GM23338 (cell line): ENCODE measurements around the gene ZNF664. TPM values are rescaled to one million over a fixed set of nuclear protein-coding genes. Genes with fewer than 3 reads are reported as not detected.

Source experiments
- ATAC-seq: fragments of 200-7000 bp; cut with Tn5 transposase; 3 replicates; pipeline ENCODE4 v1.9.1; 2020
- DNase-seq: peaks from one replicate; pipeline ENCODE4 v3.0.0-alpha.2; 2015; ENCODE audit warnings: low spot score
- H2AFZ ChIP-seq: fragments of 200-600 bp; sonication (generic); 2 replicates; pipeline ENCODE4 v1.8.0; 2016; ENCODE audit warnings: antibody characterized with exemption, mild to moderate bottlenecking, moderate library complexity
- H3F3A ChIP-seq: fragments of 200-600 bp; sonication (generic); replicated peaks from 2 replicates; pipeline ENCODE4 v1.8.0; 2017; ENCODE audit warnings: antibody characterized with exemption, mixed run types, low read depth
- H3K27ac ChIP-seq: fragments of 200-600 bp; sonication (generic); 2 replicates; pipeline ENCODE4 v1.6.1; 2016; ENCODE audit warnings: low read depth
- H3K27me3 ChIP-seq: fragments of 200-600 bp; sonication (generic); 2 replicates; pipeline ENCODE4 v1.8.0; 2016; ENCODE audit warnings: mild to moderate bottlenecking, mixed run types, moderate library complexity; ENCODE audit not compliant: insufficient read depth
- H3K36me3 ChIP-seq: fragments of 200-600 bp; sonication (generic); 2 replicates; pipeline ENCODE4 v1.8.0; 2016; ENCODE audit warnings: mild to moderate bottlenecking; ENCODE audit not compliant: insufficient read depth
- H3K4me1 ChIP-seq: fragments of 200-600 bp; sonication (generic); 2 replicates; pipeline ENCODE4 v1.8.0; 2016; ENCODE audit warnings: mild to moderate bottlenecking, moderate library complexity; ENCODE audit not compliant: insufficient read depth
- H3K4me2 ChIP-seq: fragments of 200-600 bp; sonication (generic); 2 replicates; pipeline ENCODE4 v1.7.1; 2017; ENCODE audit warnings: mixed run types
- H3K4me3 ChIP-seq: fragments of 200-600 bp; sonication (generic); 2 replicates; pipeline ENCODE4 v1.6.1; 2016; ENCODE audit warnings: mixed run types
- H3K79me2 ChIP-seq: fragments of 200-600 bp; sonication (generic); replicated peaks from 2 replicates; pipeline ENCODE4 v1.8.0; 2017; ENCODE audit warnings: mild to moderate bottlenecking; ENCODE audit not compliant: insufficient read depth
- H3K9me2 ChIP-seq: fragments of 200-600 bp; sonication (generic); 2 replicates; pipeline ENCODE4 v1.8.0; 2017; ENCODE audit not compliant: insufficient read depth
- H4K20me1 ChIP-seq: fragments of 200-600 bp; sonication (generic); replicated peaks from 2 replicates; pipeline ENCODE4 v1.8.0; 2017; ENCODE audit warnings: mild to moderate bottlenecking; ENCODE audit not compliant: insufficient read depth
- H3K27ac Mint-ChIP-seq: 2 replicates; pipeline ENCODE4 v1.8.0; 2020; ENCODE audit warnings: inconsistent platforms, mild to moderate bottlenecking, moderate library complexity, mixed read lengths
- H3K27me3 Mint-ChIP-seq: 3 replicates; pipeline ENCODE4 v1.8.0; 2022; ENCODE audit warnings: low read depth, mild to moderate bottlenecking, moderate library complexity, mixed read lengths, inconsistent platforms; ENCODE audit not compliant: insufficient read depth, poor library complexity
- H3K36me3 Mint-ChIP-seq: 3 replicates; pipeline ENCODE4 v1.8.0; 2021; ENCODE audit warnings: low read depth, mild to moderate bottlenecking, inconsistent platforms, moderate library complexity, mixed read lengths
- H3K4me1 Mint-ChIP-seq: 3 replicates; pipeline ENCODE4 v1.8.0; 2020; ENCODE audit warnings: mild to moderate bottlenecking, inconsistent platforms, mixed read lengths
- H3K4me3 Mint-ChIP-seq: 3 replicates; pipeline ENCODE4 v1.8.0; 2021; ENCODE audit warnings: moderate library complexity, mild to moderate bottlenecking, inconsistent platforms, mixed read lengths
- H3K9me3 Mint-ChIP-seq: 3 replicates; pipeline ENCODE4 v1.8.0; 2020; ENCODE audit warnings: moderate library complexity, mild to moderate bottlenecking, inconsistent platforms, mixed read lengths
- EZH2 ChIP-seq: fragments of 200-600 bp; sonication (generic); IDR thresholded peaks from one replicate; pipeline ENCODE4 v1.8.0; 2017; ENCODE audit warnings: antibody characterized with exemption, mild to moderate bottlenecking, low read depth; ENCODE audit not compliant: unreplicated experiment
- EZH2phosphoT487 ChIP-seq: fragments of 200-600 bp; sonication (generic); IDR thresholded peaks from one replicate; pipeline ENCODE4 v1.8.1; 2018; ENCODE audit warnings: antibody characterized with exemption; ENCODE audit not compliant: unreplicated experiment
- JUNB ChIP-seq: IDR thresholded peaks from one replicate; pipeline ENCODE4 v1.6.1; 2016; ENCODE audit warnings: antibody characterized with exemption; ENCODE audit not compliant: unreplicated experiment
- POLR2AphosphoS5 ChIP-seq: IDR thresholded peaks from 2 replicates; pipeline ENCODE4 v1.6.1; 2016; ENCODE audit warnings: antibody characterized with exemption, low read depth
- STAT1 ChIP-seq: IDR thresholded peaks from one replicate; pipeline ENCODE4 v1.6.1; 2016; ENCODE audit warnings: antibody characterized with exemption; ENCODE audit not compliant: unreplicated experiment
- ZNF114 ChIP-seq: fragments of 250-450 bp; sonication (Bioruptor Pico); IDR thresholded peaks from 2 replicates; pipeline ENCODE4 v1.5.0; 2020; ENCODE audit warnings: mild to moderate bottlenecking, moderate library complexity
- ZNF331 ChIP-seq: fragments of 250-450 bp; sonication (Bioruptor Pico); IDR thresholded peaks from 2 replicates; pipeline ENCODE4 v1.5.0; 2020; ENCODE audit warnings: low read depth, mild to moderate bottlenecking, moderate library complexity
- polyA plus RNA-seq: library from polyadenylated mRNA; unstranded; fragments of >200 nt; fragmentation: Nextera tagmentation; extraction: Ambion mirVana; gene quantifications from 2 replicates; pipeline ENCODE4 v1.2.1, GENCODE V29; 2016
- total RNA-seq: library from RNA; depleted of rRNA; stranded (reverse); fragments of >200 nt; shearing (Covaris generic); gene quantifications from 2 replicates; pipeline ENCODE4 v1.2.3, GENCODE V29; 2014
- TF ChIP-seq, protein P1 (sequence below): fragments of 250-450 bp; sonication (Bioruptor Pico); IDR thresholded peaks from 2 replicates; pipeline ENCODE4 v1.5.0; 2020; ENCODE audit warnings: mild to moderate bottlenecking, moderate library complexity
- TF ChIP-seq, protein P2 (sequence below): IDR thresholded peaks from 2 replicates; pipeline ENCODE4 v1.6.1; 2016; ENCODE audit warnings: antibody characterized with exemption
- TF ChIP-seq, protein P3 (sequence below), 2 experiments: fragments of 200-600 bp in 1 of 2; sonication (generic) in 1 of 2; conservative IDR thresholded peaks; 2 replicates each; pipeline versions ENCODE4 v1.5.1 to v1.6.1; 2016 to 2017; ENCODE audit warnings: antibody characterized with exemption in 2 of 2, low read depth in 2 of 2, mild to moderate bottlenecking in 2 of 2, moderate library complexity in 1 of 2
- TF ChIP-seq, protein P4 (sequence below): IDR thresholded peaks from one replicate; pipeline ENCODE4 v1.6.1; 2018; ENCODE audit warnings: antibody characterized with exemption; ENCODE audit not compliant: unreplicated experiment

ZNF664 gene
- total and polyA plus RNA-seq, 2 experiments from 2014 or later, result 8.1 to 35.2 TPM

DNA sequence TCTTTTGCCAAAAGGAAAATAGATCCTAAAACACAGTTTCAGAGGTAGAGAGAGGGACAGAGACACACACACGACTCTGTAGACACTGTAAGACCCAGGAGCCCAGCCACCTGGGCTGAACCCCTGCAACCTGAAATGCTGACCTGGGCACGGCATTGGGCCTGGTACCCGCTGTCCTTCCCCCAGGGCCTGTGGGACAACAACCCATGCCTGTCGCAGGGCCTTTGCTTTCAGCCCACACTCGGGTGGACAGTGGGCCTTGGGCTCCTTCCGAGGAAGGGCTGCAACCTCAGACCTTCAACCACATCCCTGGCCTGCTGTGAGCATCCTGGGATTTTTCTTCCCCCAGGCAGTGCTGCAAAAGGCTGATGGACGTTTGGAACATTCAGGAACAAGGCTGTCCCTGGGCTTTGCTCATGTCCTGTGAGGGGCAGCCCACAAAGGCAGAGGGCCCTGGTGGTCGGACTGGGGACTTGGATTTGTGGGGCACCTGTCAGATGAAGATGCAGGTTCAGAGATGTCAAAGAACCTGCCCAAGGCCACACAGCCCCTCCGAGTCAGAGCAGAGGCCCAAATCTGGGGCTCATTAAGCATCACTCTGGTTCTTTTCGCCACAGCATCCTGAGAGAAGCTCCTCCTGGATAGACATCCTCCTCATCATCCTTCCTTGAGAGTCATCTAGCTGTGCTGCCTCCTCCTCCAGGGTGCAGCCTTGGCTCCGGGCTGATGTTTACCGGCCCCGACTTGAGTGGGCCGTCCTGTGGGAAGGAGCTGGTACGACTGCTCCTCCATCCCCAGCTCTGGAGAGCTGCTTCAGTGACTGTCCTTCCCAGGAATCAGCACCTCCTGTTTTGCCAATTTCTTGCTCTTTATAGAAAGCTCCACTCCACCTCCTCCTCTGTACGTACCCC lies 33.0 kb upstream of the ZNF664 start (continued):
- TF ChIP-seq, protein P1, sequence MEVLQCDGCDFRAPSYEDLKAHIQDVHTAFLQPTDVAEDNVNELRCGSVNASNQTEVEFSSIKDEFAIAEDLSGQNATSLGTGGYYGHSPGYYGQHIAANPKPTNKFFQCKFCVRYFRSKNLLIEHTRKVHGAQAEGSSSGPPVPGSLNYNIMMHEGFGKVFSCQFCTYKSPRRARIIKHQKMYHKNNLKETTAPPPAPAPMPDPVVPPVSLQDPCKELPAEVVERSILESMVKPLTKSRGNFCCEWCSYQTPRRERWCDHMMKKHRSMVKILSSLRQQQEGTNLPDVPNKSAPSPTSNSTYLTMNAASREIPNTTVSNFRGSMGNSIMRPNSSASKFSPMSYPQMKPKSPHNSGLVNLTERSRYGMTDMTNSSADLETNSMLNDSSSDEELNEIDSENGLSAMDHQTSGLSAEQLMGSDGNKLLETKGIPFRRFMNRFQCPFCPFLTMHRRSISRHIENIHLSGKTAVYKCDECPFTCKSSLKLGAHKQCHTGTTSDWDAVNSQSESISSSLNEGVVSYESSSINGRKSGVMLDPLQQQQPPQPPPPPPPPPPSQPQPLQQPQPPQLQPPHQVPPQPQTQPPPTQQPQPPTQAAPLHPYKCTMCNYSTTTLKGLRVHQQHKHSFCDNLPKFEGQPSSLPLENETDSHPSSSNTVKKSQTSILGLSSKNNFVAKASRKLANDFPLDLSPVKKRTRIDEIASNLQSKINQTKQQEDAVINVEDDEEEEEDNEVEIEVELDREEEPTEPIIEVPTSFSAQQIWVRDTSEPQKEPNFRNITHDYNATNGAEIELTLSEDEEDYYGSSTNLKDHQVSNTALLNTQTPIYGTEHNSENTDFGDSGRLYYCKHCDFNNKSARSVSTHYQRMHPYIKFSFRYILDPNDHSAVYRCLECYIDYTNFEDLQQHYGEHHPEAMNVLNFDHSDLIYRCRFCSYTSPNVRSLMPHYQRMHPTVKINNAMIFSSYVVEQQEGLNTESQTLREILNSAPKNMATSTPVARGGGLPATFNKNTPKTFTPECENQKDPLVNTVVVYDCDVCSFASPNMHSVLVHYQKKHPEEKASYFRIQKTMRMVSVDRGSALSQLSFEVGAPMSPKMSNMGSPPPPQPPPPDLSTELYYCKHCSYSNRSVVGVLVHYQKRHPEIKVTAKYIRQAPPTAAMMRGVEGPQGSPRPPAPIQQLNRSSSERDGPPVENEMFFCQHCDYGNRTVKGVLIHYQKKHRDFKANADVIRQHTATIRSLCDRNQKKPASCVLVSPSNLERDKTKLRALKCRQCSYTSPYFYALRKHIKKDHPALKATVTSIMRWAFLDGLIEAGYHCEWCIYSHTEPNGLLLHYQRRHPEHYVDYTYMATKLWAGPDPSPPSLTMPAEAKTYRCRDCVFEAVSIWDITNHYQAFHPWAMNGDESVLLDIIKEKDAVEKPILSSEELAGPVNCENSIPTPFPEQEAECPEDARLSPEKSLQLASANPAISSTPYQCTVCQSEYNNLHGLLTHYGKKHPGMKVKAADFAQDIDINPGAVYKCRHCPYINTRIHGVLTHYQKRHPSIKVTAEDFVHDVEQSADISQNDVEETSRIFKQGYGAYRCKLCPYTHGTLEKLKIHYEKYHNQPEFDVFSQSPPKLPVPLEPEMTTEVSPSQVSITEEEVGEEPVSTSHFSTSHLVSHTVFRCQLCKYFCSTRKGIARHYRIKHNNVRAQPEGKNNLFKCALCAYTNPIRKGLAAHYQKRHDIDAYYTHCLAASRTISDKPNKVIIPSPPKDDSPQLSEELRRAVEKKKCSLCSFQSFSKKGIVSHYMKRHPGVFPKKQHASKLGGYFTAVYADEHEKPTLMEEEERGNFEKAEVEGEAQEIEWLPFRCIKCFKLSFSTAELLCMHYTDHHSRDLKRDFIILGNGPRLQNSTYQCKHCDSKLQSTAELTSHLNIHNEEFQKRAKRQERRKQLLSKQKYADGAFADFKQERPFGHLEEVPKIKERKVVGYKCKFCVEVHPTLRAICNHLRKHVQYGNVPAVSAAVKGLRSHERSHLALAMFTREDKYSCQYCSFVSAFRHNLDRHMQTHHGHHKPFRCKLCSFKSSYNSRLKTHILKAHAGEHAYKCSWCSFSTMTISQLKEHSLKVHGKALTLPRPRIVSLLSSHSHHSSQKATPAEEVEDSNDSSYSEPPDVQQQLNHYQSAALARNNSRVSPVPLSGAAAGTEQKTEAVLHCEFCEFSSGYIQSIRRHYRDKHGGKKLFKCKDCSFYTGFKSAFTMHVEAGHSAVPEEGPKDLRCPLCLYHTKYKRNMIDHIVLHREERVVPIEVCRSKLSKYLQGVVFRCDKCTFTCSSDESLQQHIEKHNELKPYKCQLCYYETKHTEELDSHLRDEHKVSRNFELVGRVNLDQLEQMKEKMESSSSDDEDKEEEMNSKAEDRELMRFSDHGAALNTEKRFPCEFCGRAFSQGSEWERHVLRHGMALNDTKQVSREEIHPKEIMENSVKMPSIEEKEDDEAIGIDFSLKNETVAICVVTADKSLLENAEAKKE (CRISPR knock-in tag), result no peak
- TF ChIP-seq ZNF331 (no peak), EZH2phosphoT487 (no peak), JUNB (no peak)

DNA sequence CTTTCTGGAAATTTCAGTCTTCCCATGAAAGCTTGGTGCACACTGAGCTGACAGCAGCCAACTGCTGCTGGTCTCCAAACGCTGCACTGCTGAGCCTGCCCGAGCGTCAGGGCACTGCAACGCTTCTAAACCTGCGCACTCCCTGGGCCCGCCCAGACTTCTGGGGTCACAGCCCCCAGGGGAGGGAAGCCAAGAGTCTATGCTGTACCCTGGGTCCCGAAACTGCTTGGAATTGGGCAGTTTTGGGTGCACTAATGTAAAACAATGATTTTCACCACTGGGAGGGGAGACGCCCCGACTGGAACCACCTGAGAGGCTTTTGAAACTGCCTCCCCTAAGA lies 32.4 kb upstream of the ZNF664 start:
- peaks cover 3% of the 10 kb centered on the region for H3K4me1 Mint-ChIP-seq
- H3K36me3 Mint-ChIP-seq, result peaks cover 2% of the 10 kb centered on the region; the same call in 1 of the 3 replicates
- peaks cover 14% of the 10 kb centered on the region for H3K9me3 Mint-ChIP-seq
- no peaks in the 10 kb centered on the region for H3K9me2 ChIP-seq
- no peaks in the 10 kb centered on the region; the same call in 1 of the 2 replicates for H3K36me3 ChIP-seq
- H3K27ac Mint-ChIP-seq, result no peak overlapping the region
- H3K79me2 ChIP-seq, result no peaks in the 10 kb centered on the region
- no peak overlapping the region for H3K4me3 ChIP-seq
- no peak overlapping the region for H3K4me3 Mint-ChIP-seq
- no peaks in the 10 kb centered on the region for H3F3A ChIP-seq
- no peaks in the 10 kb centered on the region for H3K27me3 ChIP-seq
- H2AFZ ChIP-seq, result no peak overlapping the region
- H3K4me2 ChIP-seq, result no peak overlapping the region
- no peak for ATAC-seq
- H4K20me1 ChIP-seq, result no peaks in the 10 kb centered on the region
- DNase-seq, result no peak
- H3K27ac ChIP-seq, result no peak overlapping the region
- H3K4me1 ChIP-seq, result no peaks in the 10 kb centered on the region
- H3K27me3 Mint-ChIP-seq, result peaks cover 15% of the 10 kb centered on the region
- TF ChIP-seq EZH2 (no peak), POLR2AphosphoS5 (no peak), STAT1 (no peak), ZNF114 (CRISPR knock-in tag) (no peak)
- TF ChIP-seq, protein P2, sequence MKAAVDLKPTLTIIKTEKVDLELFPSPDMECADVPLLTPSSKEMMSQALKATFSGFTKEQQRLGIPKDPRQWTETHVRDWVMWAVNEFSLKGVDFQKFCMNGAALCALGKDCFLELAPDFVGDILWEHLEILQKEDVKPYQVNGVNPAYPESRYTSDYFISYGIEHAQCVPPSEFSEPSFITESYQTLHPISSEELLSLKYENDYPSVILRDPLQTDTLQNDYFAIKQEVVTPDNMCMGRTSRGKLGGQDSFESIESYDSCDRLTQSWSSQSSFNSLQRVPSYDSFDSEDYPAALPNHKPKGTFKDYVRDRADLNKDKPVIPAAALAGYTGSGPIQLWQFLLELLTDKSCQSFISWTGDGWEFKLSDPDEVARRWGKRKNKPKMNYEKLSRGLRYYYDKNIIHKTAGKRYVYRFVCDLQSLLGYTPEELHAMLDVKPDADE, result no peak
- TF ChIP-seq, protein P3, sequence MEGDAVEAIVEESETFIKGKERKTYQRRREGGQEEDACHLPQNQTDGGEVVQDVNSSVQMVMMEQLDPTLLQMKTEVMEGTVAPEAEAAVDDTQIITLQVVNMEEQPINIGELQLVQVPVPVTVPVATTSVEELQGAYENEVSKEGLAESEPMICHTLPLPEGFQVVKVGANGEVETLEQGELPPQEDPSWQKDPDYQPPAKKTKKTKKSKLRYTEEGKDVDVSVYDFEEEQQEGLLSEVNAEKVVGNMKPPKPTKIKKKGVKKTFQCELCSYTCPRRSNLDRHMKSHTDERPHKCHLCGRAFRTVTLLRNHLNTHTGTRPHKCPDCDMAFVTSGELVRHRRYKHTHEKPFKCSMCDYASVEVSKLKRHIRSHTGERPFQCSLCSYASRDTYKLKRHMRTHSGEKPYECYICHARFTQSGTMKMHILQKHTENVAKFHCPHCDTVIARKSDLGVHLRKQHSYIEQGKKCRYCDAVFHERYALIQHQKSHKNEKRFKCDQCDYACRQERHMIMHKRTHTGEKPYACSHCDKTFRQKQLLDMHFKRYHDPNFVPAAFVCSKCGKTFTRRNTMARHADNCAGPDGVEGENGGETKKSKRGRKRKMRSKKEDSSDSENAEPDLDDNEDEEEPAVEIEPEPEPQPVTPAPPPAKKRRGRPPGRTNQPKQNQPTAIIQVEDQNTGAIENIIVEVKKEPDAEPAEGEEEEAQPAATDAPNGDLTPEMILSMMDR (conservative IDR thresholded peaks at IDR 0.05; ENCODE audit: low read depth in 2 of 2), result no peak
- TF ChIP-seq, protein P4, sequence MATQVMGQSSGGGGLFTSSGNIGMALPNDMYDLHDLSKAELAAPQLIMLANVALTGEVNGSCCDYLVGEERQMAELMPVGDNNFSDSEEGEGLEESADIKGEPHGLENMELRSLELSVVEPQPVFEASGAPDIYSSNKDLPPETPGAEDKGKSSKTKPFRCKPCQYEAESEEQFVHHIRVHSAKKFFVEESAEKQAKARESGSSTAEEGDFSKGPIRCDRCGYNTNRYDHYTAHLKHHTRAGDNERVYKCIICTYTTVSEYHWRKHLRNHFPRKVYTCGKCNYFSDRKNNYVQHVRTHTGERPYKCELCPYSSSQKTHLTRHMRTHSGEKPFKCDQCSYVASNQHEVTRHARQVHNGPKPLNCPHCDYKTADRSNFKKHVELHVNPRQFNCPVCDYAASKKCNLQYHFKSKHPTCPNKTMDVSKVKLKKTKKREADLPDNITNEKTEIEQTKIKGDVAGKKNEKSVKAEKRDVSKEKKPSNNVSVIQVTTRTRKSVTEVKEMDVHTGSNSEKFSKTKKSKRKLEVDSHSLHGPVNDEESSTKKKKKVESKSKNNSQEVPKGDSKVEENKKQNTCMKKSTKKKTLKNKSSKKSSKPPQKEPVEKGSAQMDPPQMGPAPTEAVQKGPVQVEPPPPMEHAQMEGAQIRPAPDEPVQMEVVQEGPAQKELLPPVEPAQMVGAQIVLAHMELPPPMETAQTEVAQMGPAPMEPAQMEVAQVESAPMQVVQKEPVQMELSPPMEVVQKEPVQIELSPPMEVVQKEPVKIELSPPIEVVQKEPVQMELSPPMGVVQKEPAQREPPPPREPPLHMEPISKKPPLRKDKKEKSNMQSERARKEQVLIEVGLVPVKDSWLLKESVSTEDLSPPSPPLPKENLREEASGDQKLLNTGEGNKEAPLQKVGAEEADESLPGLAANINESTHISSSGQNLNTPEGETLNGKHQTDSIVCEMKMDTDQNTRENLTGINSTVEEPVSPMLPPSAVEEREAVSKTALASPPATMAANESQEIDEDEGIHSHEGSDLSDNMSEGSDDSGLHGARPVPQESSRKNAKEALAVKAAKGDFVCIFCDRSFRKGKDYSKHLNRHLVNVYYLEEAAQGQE, result no peak
